Stimulated activated CD4-positive, alpha-beta T cell treated with anti-CD3 and anti-CD28 coated beads, Interleukin-12 subunit alpha, Interleukin-12 subunit beta, amount 100 ng/mL, for 4 hours (primary cell): ENCODE data around the gene RHBDL3.

Experiments used
- DNase-seq: peaks from one replicate; pipeline ENCODE4 v3.0.0-alpha.2; 2020

Gene RHBDL3

DNA sequence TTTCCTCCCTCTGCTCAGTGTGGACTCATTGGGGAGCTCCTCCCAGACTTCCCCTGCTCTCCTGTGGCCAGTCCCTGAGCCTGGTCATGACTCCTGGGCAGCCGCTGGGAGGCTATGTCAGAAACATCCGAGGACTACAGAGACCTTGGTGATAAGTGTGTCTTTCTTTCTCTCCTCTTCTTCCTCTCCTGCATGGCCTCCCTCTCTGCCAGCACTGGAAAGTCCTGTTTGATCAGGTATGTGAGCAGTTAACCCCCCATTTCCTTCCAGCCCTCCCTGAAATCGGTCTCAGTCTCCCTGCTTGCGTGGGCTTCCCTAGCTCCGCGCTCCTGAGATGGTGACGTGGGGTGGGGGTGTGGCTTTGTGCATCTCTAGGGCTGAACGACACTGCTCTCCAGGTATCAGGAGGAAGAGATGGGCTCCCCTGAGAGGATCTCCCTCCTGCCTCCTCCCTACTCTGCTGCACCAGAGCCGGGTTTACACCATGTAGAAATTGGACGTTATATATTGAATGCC, 2.1 kb downstream of the RHBDL3 start:
- DNase-seq = peak; percentile 13

DNA sequence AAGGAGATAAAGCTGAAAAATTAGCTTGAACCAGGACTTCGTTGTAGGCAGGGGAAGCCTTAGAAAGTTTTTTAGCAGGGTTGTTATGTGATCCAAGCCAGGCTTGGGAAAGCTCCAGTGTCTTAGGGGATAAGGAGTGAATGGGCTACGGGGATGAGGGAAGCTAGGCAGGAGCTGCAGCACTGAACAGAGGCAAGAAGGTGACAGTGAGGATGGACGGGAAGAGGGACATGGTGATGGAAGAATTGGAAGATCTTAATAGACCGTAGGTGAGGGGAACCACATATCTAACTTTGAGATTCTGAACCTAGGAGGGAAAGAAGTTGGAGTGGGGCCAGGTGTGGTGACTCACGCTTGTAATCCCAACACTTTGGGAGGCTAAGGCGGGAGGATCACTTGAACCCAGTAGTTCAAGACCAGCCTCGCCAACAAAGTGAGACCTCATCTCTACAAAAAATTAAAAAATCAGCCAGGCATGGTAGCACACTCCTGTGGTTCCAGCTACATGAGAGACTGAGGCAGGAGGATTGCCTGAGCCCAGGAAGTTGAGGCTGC, 3.2 kb downstream of the RHBDL3 start:
- DNase-seq = no peak

DNA sequence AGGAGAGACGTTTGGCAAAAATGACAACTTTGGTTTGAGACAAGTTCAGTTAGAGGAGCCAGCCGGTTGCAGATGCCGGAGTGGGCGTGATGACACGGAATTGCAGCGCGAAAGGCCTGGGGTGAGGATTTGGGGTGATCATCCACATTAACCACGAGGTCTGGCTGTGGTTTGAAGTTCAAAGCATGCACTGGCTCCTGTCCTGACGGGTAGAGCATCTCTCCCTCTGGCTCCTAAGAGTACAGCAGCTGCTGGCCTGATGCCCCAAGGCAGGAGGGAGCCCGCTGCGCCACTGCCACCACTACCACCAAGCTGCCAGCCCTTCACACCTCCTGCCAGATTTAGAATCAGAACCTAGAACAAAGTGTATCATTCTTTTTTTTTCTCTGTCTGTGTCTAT, 3.7 kb downstream of the RHBDL3 start:
- no peak for DNase-seq

DNA sequence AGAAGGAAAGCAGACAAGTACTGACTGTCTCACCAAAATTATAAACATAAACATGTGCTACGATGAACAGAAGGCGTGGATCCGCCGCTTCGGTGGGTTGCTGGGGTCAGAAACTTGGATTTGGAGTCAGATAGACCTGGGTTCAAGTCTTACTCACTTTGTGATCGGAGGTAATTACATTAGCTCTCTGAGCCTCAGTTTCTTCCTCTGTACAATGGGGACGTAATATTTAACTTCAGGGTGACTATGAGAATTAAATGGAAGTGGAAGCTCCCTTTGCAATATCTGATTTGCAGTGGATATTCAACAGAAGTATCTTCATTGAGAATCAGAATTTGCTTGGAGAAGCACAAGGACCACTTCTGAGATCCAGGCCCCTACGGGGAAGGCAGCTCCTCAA, 6.2 kb downstream of the RHBDL3 start:
- DNase-seq = no peak

DNA sequence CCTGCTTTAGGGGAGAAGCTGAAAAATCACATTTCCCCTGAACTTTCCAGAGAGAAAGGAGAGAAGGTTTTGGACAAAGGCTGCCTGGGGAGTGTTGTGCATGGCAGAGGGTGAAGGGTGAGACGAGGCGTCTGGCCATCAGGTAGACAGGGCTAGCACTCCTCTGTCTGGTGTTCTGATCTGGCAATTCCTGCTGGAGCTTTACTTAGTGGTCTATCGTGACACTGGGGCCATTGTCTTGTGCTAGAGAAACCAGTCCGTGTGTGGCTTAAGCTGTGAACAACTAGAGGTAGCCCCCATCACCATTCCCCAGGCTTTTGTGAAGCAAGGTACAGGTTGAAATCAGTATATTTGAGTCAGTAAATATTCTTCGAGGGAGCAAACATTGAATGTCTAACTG, 8.5 kb downstream of the RHBDL3 start:
- no peak for DNase-seq

DNA sequence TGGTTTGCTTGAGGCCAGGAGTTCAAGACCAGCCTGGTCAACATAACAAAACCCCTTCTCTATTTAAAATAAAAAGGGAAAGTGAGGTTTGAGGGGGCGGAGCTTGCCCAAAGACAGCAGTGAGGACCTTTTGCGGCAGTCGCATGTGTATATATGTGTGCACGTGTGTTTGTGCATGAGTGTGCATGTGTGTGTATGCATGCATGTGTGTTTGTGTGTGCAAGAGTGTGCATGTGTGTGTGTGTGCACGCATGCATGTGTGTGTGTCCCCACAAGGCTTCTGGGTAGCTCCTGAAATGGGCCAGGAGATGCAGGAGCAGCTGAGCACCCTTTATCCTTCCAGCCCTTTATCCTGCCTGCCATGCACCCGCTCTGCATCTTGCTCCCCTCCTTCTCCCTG, 9.0 kb downstream of the RHBDL3 start:
- DNase-seq = no peak

DNA sequence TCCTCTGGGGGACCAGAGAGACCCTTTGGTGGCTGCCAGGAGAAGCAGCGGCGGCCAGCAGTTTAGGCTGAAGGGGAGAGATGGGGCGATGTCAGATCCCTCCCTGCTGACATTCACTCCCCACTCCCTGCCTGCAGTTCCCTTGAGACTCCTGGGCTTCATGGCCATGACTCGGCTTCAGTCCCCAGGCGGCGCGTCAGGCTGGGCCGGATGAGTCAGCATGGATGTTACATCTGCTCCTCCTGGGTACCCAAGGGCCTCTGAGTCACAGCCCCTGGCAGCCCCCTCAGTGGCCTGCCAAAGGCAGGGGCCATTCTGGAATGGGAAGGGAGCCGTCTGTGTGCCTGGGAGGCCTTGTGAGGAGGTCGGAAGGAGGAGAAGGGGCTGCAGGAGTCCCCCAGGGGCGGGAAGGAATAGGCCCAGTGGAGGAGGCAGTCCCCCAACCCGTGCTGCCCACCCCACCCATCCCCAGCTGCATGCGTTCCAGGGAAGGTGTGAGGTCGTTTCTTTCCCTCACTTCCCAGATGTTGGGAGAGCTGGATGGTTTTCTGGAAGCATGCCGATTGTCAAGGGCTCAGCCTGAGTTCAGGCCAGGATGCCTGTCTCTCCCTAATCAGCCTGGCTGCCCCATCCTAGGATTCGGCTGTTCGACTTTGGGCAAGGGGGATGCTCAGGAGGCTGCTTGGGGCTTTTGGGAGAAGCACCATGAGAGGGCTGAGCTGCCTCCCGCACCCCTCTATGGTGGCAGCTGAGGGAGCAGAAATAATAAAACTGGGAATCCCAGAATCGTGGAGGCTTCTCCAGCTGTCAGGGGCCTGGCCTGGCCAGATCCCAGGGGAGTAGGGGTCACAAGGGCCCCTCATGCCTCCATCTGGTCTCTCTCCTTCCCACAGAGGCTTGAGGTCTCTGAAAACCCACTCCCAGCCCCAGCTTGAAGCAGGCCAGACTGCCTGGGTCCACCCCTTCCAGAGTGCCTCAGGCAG, 9.7 kb downstream of the RHBDL3 start:
- DNase-seq = no peak

DNA sequence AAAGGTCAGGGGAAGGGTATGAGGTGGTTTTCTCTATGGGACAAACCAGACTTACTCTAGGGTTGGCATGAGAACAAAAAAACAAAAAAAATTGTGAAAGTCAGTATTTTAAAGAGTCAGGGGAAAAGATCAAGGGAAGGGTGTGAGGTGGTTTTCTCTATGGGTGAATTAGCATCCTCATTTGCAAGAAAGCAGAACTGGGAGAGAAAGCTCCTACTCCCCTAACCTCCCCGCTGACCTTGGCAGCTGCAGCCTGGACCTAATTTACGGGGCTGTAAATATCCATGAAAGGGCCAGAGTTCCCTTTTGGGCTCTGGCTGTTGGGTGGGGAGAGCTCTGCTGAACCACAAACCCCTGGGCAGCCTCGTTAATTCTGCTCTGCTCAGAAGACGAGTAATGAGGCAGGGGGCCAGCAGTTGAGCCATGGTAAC, 10.6 kb downstream of the RHBDL3 start:
- no peak for DNase-seq

DNA sequence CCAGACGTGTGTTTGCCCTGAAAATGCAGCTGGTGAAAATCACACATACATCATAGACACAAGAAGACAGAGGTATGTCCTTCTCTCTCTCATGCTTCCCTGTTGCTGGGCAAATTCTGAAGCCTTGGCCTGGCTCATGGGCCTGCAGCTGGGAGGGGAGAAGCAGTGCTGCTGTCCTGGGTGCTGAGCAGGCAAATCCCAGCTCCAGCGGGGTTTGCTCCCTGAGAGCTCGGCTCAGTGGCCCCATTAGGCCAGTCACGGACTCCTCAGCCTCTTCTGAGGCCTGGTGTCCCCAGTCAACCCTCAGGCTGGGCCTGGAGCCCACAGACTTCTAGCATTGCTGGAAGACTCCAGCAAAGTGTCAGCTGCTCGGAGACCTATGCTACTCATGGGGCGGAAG, 11.7 kb downstream of the RHBDL3 start:
- DNase-seq = no peak

DNA sequence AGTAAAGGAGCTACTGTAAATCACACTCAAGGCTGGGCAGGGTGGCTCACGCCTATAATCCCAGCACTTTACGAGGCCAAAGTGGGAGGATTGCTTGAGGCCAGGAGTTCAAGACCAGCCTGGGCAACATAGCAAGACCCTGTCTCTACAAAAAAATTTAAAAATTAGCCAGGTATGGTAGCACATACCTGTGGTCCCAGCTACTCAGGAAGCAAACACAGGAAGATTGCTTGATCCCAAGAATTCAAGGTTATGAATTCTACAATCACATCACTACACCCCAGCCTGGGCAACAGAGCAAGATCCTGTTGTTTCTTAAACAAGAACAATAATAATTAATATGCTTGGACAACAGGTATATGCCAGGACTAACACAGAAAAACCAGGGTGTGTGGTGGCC, 13.2 kb downstream of the RHBDL3 start:
- DNase-seq = no peak

DNA sequence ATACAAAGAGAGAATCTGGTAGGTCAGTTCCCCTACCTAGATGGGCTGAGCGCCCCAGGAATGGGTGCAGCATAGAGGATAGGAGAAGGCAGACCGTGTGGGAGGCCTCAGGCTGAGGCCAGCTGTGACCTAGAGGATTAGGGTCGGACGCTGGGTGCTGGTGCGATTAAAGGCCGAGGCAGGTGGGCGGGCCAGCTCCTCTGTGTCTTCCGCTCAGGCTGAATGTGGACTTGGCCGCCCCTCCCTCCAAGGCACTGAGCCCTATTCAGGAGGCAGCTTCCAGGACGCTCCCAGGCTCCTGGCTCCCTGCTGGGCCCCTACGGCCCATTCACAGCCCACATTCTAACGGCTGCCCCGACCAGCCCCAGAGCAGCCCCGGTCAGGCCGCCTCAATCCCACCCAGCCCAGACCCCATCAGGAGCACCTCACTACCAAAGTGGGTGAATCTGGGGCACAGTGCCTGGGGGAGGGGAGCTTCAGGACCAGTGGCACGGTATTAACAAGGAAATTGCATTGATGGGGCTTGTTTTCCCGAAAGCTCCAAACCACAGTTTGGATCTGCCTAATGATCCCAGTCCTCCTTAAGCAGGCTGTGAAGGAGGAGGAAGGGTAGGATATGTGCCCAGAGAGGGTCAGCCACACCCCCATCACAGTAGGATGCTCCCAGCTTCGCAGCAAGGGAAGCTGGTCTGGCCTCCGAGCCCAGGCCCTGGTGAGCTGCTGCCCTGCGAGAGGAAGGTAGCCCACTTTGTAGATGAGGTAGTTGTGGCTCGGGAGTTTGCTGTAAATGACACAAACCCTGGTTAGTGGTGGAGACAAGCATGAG, 14.5 kb downstream of the RHBDL3 start:
- no peak for DNase-seq

DNA sequence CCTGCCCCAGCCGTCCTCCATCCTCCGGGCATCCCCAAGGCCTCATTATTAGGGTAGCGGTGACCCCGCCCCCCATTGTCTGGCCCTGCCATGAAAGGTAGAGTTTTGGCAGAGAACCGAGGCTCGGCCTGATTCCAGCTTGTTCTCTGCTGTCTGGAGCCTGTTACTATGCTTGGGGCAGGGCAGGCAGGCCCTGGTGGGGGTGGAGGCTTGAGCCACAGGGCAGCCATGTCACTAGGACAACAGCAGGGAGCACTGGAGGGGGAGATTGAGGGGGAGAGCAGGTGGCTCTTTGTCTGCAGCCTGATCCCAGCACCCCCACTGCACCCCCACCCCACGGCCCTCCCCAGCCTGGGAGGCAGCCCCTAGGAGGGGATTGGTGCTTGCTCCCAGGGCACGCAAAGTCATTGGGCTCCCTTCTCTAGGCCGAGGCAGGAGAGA, 15.4 kb downstream of the RHBDL3 start:
- no peak for DNase-seq

DNA sequence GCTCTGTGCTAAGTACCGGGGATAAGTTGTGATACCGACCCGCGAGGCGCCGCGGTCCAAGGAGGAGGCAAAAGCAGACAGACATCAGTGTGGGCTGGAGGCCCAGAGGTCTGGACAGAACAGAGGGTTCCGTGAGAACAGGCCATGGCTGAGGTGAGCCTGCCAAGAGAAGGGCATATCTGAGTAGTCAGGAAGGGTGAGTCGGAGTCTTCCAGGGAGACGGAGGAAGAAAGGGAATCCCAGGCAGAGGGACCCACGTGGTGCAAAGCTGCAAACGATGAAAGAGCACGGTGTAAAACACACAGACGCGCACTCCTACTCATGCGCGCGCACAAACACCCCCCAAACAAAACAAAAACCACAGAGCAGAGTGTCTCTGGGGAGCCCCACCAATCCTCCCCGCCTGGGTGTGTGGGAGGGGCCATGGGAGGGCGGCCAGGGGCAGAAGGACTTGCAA, 18.1 kb downstream of the RHBDL3 start:
- DNase-seq = no peak

DNA sequence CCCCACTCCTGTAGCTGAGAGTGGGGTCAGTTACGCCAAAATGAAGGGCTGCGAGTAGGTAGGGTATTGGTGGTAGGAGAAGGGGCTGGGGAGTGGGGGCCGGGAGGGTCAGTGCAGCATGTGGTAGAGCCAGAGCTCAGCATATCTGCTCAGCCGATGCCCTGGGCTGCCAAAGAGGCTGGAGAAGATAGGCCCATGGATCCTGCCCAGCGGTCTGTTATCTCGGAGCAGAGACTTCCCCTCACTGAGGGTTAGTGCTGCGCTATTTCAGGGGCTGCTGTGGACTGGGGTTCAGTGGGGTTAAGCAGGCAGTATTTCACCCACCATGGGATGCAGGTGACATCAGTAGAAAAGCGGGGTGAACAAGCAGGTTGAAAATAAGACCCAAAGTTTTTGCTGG, 19.7 kb downstream of the RHBDL3 start:
- DNase-seq = no peak

DNA sequence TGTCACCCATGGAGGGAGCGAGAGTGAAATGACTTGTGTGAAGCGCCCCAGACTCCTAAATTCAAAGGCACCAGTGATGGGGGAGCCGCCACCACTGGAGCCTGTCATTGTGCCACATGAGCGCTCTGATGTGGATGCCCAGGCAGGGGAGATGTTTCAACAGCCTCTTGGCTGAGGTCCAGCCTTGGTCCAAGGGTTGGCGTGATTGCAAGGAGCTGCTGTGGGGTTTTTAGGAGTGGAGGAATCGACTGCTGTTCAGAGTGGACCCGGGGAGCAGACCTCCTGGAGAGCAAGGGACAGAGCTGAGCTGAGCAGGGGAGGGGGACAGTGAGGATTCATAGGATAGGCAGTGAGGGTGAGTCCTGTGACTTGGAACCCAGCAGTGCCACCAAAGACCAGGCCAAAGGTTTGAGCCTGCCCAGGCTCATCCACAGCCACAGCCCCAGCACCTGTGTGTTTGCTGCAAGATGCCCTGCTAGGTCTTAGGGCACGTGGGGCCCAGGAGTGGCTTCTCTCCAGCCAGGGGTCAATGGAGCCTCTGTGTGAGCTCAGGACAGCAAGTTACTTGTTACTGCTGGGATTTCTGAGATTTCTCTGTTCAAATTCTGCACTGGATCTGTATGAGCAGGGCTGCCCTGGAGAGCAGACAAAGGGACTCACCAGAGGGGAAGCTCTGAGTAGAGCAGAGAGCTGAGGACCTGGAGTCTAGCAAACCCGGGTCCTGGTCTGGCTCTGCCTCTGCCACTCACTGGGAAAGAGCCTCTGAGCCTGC, 20.3 kb downstream of the RHBDL3 start:
- DNase-seq = no peak

DNA sequence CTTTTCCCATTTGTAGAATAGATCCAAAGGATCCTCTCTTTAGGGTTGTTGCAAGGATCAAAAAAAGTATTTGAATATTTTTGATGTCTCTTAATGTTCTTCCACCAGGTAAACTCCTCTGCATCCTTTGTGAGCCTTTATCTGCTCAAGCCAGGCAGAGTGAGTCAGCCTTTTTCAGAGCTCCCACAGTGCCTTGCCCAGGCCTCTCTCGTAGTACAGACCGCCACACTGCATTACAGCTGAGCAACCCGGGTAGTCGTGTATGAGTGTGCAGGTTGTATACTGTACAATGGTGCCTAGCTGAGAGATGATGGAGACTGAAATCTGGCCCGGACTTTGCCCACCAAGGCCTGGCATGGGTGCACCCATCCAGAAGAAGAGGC, 20.9 kb downstream of the RHBDL3 start:
- DNase-seq = no peak

DNA sequence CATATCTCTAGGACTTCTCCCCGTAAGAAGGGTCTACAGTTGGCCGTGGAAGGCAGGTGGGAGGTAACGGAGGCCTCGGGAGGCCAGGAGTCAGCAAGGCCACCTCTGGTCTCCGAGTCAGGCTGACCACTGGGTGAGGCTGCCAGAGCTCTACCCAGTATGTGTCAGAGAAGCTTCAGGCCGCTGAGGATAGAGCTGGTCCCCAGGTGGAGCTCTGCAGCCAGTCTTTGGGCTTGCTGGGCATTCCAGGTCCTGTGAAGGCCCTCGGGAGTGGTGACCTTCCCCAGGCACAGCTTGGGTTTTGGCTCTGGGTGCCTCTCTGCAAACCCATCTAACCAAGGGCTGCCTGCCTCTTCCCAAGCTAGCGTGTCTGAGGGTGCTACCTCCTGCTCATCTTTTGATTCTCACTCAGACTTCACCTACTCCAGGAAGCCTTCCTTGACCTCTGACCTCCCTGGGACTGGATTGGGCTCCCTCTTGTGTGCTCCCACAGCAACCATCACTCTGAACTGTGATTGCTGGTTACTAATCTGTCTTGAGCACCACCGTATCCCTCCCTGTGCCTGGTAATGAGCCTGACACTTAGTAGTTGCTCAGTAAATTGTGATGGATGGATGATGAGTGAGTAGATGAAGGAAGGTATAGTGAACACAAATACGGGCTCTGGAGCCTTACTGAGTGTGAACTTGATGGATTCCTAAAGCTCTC, 22.3 kb downstream of the RHBDL3 start:
- DNase-seq = no peak

DNA sequence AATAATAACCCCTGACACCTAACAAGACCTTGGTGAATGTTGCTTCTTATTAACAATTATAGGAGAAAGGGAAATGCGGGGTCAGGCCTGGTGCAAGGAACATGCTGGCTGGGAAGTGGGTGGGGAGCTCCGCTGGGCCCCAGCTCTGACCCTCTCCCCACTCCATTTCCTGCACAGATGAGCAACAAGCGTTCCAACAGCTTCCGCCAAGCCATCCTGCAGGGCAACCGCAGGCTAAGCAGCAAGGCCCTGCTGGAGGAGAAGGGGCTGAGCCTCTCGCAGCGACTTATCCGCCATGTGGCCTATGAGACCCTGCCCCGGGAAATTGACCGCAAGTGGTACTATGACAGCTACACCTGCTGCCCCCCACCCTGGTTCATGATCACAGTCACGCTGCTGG, 23.0 kb downstream of the RHBDL3 start:
- DNase-seq = no peak

DNA sequence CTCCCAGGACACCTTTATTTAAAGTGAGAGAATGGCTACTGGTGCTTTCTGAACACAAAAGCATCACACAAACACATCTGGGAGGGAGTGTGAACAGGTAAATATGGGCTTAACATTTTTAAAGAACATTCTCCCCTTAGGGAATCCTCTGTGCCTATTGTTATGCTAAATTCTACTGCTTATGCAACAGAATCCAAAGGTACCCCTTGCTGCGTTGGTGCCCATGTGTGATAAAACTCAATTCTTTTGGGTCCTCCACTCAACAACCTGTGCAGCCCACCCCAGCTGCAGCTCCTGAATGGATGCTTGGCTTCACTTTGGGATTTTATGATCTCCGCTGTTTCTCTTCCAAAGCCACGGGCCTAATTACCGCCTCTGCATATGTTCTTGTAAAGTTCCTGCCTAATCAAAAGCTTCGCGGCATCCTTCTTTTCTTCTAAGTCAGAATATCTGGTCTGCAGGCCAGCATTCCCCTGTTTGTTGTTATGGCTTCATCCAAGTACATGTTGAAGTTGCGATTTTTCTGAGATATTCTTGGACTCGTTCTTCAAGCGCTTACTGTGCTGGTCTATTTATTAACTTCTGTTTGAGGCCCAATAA, 23.9 kb downstream of the RHBDL3 start:
- DNase-seq = no peak

DNA sequence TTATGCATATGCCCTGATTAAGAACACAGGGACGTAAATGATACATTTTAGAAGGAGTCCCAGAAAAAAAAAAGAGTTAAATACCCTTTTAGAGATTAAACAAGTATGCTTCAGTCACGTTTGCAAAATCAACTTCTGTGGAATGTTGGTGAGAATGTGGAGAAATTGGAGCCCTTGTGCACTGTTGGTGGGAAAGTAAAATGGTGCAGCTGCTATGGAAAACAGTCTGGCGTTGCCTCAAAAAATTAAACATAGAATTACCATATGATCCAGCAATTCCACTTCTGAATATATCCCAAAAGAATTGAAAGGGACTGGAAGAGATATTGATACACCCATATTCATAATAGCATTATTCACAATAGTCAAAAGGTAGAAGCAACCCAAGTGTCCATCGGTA, 26.5 kb downstream of the RHBDL3 start:
- no peak for DNase-seq

DNA sequence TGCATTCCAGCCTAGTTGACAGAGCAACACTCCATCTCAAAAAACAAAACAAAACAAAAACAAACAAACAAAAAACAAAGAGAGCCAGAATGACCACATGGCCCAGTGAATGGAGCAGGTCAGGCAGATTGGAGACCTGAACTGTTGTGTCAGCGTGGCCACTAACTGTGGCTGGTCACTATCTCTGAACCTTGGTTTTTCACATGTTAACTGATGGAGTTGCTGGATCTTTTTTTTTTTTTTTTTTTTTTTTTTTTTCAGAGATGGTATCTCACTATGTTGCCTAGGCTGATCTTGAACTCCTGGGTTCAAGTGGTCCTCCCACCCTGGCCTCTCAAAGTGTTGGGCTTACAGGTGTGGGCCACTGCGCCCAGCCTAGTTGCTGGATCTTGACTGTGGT, 31.8 kb downstream of the RHBDL3 start:
- no peak for DNase-seq
